ENCODE measurements around the gene MRPL54.
A peak's percentile ranks its signal among the peaks of the same experiment; 100 is the strongest.

MRPL54 gene

DNA sequence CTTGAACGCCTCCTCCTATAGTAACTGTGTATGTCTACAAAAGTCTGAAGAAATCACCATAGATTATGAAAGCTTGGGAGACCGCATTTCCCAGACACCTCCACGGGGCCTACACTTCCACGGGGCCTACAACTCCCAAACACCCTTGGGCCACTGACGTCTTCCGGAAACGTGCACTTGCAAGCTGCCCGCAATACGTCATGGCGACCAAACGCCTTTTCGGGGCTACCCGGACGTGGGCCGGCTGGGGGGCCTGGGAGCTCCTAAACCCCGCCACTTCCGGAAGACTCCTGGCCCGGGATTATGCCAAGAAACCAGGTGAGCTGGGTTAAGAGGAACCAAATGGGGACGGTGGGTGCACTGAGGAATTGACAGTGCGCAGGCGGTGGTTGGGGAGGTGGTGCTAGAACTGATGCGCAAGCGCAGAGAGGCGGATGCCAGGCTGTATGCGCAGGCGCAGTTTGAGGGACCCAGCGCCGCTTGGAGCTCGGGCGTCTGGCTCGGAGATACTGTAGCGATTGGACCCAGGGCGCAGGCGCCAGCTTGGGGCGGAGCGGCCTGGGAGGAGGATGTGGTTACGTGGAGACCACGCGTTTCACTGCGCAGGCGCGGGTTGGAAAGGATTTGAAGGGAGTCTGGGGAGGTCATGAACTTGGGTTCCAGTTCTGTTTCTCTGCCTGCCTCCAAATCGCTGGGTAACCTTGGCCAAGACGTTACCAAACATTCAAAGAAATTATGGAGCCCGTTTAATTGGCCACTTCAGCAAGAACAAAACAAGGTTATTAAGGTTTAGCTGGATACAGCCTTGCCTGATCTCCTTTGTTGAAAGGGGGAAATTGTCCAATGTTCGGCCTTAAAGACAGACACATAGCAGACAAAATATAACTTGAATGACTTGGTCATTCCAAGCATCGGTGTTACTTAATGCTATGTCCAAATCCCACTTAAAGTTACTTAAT, at the start of gene MRPL54:
Gene MRPL54 (plus strand): TSS at position 182 of the 959 bp plus-strand sequence. CDS start 19 bp downstream, at position 201.
- DNase-seq, result peak; percentile 99

DNA sequence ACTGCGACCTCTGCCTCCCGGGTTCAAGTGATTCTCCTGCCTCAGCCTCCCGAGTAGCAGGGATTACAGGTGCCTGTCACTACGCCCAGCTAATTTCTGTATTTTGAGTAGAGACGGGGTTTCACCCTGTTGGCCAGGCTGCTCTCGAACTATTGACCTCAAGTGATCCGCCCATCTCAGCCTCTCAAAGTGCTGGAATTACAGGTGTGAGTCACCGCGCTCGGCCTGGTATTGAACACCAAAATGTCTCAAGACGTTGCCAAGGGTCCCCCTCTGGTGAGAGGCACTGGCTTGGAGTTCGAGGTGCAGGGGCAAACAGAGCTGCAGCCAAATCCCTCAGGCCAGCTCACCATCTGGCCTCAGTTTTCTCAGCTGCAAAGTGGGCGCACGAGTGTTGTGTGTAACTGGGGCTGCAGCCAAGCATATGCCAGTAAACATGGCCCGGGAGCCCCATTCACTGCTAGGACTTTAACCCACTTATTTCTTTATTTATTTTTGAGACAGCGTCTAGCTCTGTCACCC, 46.3 kb upstream of the MRPL54 start:
- no peak for DNase-seq

DNA sequence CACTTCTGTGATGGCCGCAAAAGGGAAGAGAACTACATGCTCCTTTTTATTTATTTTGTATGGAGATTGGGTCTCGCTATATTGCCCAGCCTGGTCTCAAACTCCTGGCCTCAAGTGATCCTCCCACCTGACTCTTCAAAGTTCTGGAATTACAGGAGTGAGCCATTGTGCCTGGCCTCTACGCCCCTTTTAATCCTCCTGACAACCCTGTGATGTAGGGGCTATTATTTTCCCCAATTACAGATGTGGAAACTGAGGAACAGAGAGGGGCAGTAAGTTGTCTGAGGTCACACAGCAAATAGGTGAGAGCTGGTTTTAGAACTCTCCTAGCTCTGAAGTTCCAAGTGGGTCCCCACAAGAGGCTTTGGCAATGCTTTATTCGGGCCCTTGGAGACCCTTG, 42.6 kb upstream of the MRPL54 start:
- no peak for DNase-seq

DNA sequence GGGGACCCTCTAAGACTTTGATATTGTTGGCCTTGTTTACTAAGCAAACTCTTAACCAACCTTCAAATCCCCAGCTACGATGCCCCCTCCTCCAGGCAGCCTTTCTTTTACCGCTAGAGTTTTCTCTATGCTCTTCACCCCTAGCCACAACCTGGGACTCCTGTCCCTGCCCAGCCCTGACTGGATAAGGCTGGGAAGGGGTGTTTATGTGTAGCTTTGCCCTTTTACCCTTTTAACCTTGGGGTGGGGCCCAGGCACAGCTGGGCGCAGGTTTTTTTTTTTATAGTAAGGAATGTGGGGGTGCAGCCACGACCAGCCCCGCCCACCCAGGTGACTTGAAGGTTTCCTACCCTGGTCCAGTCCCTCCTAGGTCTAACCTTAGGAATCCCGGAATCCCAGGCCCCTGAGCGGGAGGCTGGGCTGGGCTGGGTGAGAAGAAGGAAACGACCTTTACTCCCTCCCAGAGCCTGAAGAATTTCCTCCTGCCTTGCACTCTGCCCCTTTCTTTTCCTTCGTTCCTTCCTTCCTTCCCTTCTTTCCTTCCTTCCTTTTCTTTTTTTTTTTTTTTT, 42.0 kb upstream of the MRPL54 start:
- DNase-seq, result no peak

DNA sequence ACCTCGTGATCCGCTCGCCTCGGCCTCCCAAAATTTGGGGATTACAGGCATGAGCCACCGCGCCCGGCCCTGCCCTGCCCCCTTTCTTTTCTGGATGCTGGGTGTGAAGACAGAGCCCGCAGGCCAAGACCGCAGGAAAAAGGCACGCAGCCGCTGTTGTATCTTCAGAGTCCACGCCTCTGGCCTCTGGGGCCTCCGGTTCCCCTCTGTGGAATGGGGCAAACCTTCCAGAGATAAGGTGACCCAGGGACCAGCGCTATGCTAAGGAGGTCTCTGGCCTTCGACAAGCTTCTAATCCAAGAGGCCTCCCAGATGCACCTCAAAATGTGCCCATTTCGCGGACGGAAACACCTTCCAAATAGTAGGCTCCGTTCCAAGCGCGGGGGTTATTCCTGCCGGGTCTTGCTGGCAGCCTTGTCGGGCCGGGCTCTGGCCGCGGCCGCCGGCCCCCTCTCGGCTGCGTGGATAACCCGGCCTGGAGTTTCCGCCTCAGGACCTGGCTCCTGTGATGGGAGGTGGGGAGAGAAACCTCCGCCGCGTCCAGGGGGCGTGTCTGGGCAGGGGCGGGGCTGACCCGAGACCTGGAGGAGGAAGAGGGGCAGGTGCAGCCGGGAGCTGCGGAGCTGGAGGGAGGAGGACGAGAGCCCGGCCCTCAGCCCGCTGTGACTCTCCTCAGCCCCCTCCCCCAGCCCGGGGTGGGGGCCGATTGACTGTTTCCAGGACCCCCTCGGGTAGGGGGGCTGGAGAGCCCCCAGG, 41.2 kb upstream of the MRPL54 start:
- peak; percentile 91 for DNase-seq

DNA sequence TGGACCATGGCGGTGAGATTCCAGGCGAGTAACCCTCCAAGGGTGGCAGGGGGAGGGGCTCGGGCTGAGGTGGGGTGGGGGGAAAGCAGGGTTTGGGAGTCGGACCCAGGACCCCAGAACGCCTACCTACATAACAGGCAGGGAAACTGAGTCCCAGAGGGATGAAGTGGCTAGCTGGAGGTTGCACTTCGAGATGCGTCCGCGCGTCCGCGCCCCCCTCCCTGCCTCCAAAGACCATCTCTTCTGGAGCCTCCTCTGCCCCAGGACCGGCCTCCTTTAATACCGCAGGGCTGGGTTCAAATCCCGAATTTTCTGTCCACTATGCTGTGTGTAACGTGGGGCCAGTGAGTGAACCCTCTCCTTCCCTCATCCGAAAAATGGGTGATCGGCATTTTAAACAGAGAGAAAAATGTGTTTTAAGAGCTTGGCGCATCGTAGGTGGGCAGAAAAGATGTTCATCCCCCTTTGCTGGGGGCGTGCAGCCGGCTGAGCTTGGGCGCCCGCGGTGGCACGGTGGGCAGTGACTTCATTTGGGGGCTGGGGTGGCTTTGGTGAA, 40.5 kb upstream of the MRPL54 start:
- no peak for DNase-seq

DNA sequence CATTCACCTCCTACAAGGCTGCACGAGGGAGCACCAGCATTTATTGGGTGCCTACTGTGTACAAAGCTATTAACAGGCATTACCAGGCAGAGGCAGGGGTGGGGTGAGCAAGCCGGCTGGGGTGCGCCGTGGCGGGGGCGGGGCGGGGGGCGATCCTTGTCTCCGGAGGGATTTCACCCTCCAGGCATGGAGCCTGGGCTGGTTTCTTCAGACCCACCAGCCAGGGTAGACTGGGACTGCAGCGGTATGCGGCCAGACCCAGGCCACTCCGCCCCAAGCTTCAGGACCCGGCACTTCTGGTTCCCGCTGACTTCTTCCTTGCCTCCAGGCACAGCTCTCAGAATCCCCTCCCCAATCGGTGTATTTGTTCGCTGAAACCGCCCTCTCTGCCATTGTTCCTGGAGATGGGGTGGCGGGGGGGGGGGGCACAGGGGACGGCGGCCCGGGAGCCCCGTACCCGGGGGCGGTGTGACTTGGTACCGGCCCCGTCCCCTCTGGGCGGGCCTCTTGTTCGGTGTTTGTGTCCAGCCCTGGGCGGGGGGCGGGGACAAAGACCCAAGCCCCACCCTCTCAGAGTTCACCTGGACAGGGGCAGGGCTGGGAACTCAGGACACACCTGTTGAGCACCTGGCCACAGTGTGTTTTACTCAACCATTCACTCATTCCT, 39.9 kb upstream of the MRPL54 start:
- DNase-seq, result no peak

DNA sequence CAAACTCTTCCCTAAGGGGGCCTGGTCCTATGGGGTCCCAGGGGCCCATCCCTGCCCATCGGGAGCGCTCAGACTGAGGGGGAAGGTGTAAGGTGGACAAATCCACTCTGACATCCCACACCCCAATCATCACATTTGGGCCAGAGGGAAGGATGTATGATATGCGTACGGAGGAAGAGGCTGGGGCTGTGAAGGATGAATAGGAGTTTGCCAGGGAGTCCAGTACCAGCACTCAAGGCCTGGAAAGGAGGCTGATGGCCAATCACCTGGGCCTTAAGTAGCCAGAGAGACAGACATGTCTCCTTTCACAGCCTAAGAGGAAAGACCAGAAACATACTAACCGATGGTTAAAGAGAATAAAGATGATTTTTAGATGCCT, 39.4 kb upstream of the MRPL54 start:
- no peak for DNase-seq

DNA sequence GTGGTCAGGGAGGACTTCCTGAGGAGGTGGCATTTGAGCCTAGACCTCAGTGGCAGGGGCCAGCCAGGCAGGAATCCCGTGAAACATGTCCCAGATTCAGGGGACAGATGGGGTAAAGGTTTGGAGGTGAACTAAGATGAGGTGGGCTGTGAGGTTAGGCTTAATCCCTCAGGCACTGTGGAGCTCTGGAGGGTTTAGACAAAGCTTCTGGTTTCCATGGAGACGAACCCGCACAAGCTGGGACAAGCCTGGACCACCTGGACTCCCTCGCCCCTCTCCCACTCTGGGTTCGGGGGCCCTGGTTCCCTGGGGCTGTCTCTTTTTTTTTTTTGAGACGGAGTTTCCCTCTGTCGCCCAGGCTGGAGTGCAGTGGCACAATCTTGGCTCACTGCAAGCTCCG, 38.6 kb upstream of the MRPL54 start:
- DNase-seq, result no peak

DNA sequence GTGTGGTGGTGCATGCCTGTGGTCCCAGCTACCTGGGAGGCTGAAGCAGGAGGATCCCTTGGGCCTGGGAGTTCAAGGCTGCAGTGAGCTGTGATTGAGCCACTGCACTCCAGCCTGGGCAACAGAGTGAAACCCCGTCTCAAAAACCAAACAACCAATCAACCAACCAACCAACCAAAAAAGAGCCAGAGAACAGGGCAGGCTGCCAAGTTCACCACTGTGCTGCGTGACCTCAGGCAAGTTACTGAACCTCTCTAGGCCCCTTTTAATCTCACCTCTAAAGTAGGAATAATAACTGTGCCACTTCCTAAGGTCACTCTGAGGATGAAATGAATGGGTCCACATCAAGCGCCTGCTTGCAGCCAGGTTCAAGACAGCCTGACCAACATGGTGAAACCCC, 37.4 kb upstream of the MRPL54 start:
- DNase-seq, result no peak

DNA sequence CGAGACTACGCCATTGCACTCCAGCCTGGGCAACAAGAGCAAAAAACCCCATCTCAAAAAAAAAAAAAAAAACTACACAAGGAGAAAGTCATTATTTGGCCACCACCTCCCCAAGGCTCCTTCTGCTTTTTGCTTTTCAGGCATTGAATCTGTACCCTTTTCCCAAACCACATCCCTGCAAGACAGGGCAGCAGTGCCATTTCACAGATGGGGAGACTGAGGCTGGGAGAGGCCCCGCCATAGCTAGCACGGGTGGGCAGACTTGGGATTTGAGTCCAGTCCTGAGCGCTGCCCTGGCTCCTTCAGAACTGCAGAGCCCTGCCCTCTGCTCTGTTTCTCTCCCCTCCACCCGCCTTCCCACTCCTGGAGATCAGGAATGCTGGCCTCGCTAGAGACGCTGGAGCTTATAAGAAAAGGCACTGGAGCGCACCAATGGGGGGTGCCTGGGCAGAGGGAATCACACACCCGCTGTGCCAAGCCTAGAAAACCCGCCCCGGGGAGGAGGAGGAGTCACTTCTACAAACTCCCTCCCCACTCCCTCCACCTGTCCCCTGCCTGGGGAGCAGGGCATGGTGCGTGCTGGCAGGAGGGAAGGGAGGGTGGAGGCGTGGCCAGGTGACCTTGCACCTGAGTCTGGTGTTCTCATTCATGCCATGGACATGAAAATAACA, 36.7 kb upstream of the MRPL54 start:
- DNase-seq, result no peak

DNA sequence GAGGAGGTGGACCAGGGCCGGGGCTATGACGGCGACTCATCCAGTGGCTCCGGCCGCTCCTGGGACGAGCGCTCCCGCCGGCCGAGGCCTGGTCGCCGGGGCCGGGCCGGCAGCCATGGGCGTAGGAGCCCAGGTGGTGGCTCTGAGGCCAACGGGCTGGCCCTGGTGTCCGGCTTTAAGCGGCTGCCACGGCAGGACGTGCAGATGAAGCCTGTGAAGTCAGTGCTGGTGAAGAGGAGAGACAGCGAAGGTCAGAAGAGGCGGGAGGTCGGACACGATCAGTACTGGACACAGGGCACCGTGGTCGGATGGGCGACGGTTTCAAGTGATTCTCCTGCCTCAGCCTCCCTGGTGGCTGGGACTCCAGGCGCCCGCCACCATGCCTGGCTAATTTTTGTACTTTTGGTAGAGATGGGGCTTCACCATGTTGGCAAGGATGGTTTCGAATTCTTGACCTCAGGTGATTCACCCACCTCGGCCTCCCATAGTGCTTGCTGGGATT, 32.0 kb upstream of the MRPL54 start:
- no peak for DNase-seq

DNA sequence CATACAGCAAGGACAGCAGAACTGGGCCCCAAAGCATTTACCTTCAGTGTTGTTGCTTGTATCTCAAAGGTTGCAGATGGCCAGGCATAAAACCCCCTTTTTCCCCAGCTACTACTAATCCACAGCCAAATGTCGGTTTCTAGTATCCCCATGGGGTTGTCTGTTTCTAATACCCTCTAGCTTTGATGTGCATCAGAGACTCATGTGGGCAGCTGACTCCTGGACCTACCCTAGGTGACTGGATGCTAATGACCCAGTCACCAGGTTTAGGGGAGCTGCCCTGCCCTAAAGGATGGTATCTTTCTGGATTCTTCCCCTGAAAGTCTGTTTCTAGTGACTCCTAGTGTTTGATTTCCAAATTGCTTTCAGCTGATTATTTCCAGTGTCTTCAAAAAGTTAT, 30.4 kb upstream of the MRPL54 start:
- no peak for DNase-seq

DNA sequence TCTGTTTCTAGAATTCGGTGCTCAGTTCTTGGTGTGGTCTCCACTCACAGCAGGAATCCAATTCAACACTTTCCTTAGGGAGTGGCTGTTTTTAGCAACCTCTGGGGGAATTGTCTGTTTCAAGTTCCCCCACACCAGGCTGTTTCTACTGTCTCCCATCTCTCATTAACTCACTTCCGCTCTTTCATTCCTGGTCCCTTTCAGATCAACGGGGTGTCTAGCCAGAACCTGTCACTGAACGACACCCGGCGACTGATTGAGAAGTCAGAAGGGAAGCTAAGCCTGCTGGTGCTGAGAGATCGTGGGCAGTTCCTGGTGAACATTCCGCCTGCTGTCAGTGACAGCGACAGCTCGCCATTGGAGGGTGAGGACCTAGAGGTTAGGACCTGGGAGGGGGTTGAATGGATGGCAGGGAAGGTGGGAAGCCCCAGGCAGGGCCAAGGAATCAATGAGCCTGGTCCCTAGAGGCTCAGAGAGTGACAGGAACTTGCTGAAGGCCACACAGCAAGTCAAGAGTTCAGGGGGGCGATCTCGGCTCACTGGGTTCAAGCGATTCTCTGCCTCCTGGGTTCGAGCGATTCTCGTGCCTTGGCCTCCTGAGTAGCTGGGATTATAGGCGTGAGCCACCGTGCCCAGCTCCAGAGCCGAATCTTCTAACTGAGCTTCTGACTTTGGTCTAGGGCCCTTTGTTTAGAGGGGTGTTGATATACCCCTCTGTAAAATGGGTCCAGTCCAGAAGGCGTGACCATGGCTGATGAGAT, 28.8 kb upstream of the MRPL54 start:
- DNase-seq, result no peak

DNA sequence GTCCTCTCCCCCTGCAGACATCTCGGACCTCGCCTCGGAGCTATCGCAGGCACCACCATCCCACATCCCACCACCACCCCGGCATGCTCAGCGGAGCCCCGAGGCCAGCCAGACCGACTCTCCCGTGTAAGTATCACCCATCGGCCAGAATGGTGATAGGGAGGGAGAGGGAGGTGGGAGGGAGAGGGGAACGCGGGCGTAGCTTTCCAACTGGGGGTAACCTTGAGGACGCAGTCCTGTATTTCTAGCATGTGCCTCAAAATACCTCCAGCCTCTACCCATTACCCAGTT, 28.2 kb upstream of the MRPL54 start:
- DNase-seq, result no peak

DNA sequence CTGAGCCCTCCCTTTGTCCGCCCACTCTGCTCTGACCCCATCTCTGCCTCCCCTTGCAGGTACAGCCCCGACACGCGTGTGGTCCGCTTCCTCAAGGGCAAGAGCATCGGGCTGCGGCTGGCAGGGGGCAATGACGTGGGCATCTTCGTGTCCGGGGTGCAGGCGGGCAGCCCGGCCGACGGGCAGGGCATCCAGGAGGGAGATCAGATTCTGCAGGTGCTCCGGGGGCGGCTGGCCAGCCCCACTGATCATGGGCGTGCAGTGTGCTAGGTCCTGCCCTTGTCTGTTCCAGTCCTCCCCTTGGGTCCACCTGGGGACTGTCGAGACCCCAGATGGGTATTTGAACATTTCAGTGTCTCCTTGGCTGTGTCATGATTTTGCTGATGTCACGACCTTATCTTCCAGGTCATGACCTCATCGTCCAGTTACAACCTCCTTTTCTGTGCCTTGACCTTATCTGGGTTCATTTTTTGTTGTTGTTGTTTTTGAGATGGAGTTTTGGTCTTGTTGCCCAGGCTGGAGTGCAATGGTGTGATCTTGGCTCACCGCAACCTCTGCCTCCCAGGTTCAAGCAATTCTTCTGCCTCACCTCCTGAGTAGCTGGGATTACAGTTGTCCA, 26.3 kb upstream of the MRPL54 start:
- DNase-seq, result no peak

DNA sequence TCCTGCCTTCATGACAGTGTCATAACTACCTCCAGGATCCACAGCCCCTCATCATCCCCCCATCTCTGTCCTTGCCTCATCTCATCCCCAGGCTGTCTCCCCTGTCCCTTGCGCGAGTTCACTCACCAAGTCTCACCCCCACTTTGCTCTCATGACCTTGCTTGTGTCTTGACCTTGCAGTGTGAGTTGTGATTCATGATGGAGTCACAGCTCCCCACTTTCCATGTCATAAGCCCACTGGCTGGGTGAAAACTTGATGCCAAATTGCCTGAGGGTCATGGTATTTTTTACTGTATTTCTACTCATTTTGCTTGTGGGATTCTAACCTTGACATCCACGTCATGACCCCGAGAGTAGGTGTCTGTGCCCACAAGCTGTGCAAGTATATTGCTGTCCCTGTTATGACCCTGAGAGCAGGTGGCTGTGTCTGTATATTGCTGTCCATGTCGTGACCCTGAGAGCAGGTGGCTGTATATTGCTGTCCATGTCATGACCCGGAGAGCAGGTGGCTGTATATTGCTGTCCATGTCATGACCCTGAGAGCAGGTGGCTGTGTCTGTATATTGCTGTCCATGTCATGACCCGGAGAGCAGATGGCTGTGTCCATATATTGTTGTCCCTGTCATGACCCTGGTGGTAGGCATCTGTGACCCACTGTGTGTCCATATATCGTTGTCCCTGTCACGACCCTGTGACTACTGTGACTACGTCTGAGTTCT, 24.8 kb upstream of the MRPL54 start:
- no peak for DNase-seq

DNA sequence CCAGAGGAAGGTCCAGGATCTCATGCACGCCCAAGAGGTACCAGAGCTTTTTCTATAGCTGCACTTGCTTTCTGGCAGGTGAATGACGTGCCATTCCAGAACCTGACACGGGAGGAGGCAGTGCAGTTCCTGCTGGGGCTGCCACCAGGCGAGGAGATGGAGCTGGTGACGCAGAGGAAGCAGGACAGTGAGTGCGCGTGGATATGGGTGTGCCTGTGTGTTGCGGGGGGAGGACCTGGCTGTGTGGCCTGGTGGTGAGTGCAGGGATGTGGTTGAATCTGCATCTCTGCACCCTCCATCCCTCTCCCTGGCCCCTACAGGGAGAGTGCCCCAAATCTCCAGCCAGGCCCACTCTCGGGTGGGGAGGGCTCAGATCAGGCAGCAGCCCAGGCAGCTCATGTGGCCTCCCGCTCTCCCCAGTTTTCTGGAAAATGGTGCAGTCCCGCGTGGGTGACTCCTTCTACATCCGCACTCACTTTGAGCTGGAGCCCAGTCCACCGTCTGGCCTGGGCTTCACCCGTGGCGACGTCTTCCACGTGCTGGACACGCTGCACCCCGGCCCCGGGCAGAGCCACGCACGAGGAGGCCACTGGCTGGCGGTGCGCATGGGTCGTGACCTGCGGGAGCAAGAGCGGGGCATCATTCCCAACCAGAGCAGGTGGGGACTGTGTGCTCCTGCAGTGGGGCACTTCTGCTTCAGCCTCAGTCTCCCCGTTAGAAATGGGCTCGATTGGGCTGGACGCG, 23.8 kb upstream of the MRPL54 start:
- no peak for DNase-seq

DNA sequence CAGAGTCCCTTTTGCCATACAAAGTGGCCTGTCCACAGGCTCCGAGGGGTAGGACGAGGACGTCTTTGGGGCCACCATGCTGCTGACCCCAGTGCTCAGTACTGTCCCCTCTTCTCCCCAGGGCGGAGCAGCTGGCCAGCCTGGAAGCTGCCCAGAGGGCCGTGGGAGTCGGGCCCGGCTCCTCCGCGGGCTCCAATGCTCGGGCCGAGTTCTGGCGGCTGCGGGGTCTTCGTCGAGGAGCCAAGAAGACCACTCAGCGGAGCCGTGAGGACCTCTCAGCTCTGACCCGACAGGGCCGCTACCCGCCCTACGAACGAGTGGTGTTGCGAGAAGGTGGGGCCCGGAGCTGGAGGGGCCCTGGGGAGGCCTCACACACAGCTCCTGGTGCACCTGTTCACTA, 22.1 kb upstream of the MRPL54 start:
- no peak for DNase-seq
